ENCODE results near the gene DNAJA4. TPM values are rescaled to one million over a fixed set of nuclear protein-coding genes. Genes with fewer than 3 reads are reported as not detected.

Gene DNAJA4
- total and polyA plus RNA-seq, 3 experiments from 2014 or later: 12.3 to 35.3 (median 32.6) TPM

- Histone ChIP-seq H3K4me3 (ENCODE audit: low read length) (no peak overlapping the region), H3K4me1 (ENCODE audit: insufficient read depth, low read length) (no peaks in the 10 kb centered on the region), H3K27me3 (ENCODE audit: insufficient read depth, low read length, poor library complexity, severe bottlenecking) (no peaks in the 10 kb centered on the region), H3K27ac (ENCODE audit: low read depth, low read length) (no peak overlapping the region), H3K9me3 (ENCODE audit: low read length) (no peaks in the 10 kb centered on the region), H3K36me3 (ENCODE audit: insufficient read depth, low read length) (no peaks in the 10 kb centered on the region)
- ChIA-PET POLR2A (no interaction called here), CTCF (no interaction called here)
- H3K27me3 Mint-ChIP-seq: peaks cover 1 to 8% of the 10 kb centered on the region in 2 donors
- H3K36me3 Mint-ChIP-seq: peaks cover 0 to 1% (median 0%) of the 10 kb centered on the region in 3 donors
- H3K4me1 Mint-ChIP-seq: no peaks in the 10 kb centered on the region
- H3K9me3 Mint-ChIP-seq: no peaks in the 10 kb centered on the region
- H3K4me3 Mint-ChIP-seq: no peak overlapping the region
- DNase-seq: no peak
- no peak overlapping the region for H3K27ac Mint-ChIP-seq
These were observed 65.3 kb downstream of the DNAJA4 start for GRCh38 chr15:78329625-78330024.

Other genes starting within 250 kb of the DNAJA4 start
- gene TBC1D2B, start 186.9 kb upstream of the DNAJA4 start, total RNA-seq: 10 to 100 TPM; 40.1 to 41.1 TPM
- 26.4 TPM for gene TBC1D2B, start 186.9 kb upstream of the DNAJA4 start, polyA plus RNA-seq
- not detected for gene SH2D7, start 172.0 kb upstream of the DNAJA4 start, total RNA-seq
- not detected for gene SH2D7, start 172.0 kb upstream of the DNAJA4 start, polyA plus RNA-seq
- gene CIB2, start 133.1 kb upstream of the DNAJA4 start, total RNA-seq: 1 to 10 TPM; 2.1 to 2.3 TPM
- gene CIB2, start 133.1 kb upstream of the DNAJA4 start, polyA plus RNA-seq: 2.0 TPM
- gene IDH3A, start 115.2 kb upstream of the DNAJA4 start, total RNA-seq: 100 to 1,000 TPM; 134 to 151 TPM
- 44.3 TPM for gene IDH3A, start 115.2 kb upstream of the DNAJA4 start, polyA plus RNA-seq
- not detected for gene ACSBG1, start 30.0 kb upstream of the DNAJA4 start, total RNA-seq
- 0.06 TPM for gene ACSBG1, start 30.0 kb upstream of the DNAJA4 start, polyA plus RNA-seq
- 10 to 100 TPM; 60.2 to 62.9 TPM for gene SKIC8, start 35.0 kb downstream of the DNAJA4 start, total RNA-seq
- 82.5 TPM for gene SKIC8, start 35.0 kb downstream of the DNAJA4 start, polyA plus RNA-seq
- not detected for gene CRABP1, start 75.8 kb downstream of the DNAJA4 start, total RNA-seq
- gene CRABP1, start 75.8 kb downstream of the DNAJA4 start, polyA plus RNA-seq: not detected
- 10 to 100 TPM; 62.2 to 69.3 TPM for gene IREB2, start 173.7 kb downstream of the DNAJA4 start, total RNA-seq
- 18.5 TPM for gene IREB2, start 173.7 kb downstream of the DNAJA4 start, polyA plus RNA-seq
- gene HYKK, start 243.0 kb downstream of the DNAJA4 start, total RNA-seq: under 1 TPM; 0.82 to 0.94 TPM
- gene HYKK, start 243.0 kb downstream of the DNAJA4 start, polyA plus RNA-seq: 2.0 TPM

All from CD8-positive, alpha-beta memory T cell (primary cell).